Measurements from ENCODE around the gene DISP2.

Gene DISP2

DNA sequence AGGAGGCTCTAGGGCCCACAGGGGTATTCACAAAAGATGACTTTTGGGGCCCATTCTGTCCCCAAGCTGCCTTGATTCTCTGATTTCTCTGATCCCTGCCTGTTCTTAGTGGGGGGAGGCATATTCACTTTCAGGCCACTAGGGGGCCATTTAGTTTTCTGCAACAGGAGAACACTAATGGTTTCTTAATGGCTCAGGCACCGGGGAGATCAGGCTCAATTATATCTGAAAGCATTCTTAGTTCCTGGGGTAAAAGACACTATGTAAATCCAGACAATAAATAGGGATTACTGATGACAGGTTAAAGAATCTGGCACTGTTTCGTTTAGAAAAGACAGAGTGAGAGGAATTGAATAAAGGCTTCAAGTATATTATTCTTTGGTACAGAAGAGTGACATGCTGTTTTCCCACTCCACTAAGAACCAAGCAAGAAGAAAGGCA lies 37.1 kb upstream of the DISP2 start:
- no peak overlapping the region for H3K27ac ChIP-seq (ENCODE audit: low read length)

DNA sequence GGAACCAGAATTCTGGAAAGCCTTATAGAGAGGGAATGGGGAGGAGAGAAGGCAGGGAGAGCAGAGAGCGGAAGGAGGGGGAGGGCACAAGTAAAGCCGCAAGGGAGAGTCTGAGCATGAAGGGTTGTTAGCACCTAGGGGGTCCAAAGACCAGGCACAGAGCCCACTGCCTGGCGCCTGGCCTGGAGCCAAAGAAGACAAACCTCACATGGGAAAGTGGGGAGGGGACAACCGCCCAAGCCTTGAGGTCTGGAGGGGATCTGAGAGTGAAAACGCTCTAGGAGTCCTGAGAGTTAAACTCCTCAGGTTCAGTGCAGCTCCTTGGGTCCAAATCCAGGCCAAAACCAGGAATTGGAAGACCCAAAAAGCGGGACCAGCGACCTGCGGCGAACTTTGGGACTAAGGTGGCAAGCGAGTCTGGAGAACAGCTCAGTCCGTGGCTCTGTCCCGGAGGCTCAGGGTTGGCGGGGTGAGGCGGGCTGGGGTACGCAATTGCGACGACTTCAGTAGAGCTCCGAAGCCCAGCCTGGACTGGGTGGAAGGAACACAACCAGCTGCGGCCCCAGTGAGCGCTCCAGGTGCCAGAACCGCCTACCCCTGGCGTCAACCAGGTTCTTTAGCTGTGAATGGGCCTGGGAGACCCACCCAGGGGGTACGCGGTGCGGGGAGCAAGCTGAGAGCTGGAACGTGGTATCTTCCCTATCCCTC lies 35.3 kb upstream of the DISP2 start:
- Histone ChIP-seq H3K4me1 (ENCODE audit: control insufficient read depth in 1 of 2, insufficient read depth in 2 of 2, low read length in 2 of 2) (peaks cover 5 to 36% of the 10 kb centered on the region in 2 donors), H3K36me3 (ENCODE audit: control insufficient read depth in 1 of 2, insufficient read depth in 2 of 2, low read length in 2 of 2) (peaks cover 0 to 5% of the 10 kb centered on the region in 2 donors), H3K4me3 (ENCODE audit: low read depth in 1 of 2, low read length in 2 of 2) (peak overlapping the region; percentile 33 to 56), H3K27me3 (ENCODE audit: low read depth, low read length) (no peaks in the 10 kb centered on the region), H3K9me3 (ENCODE audit: control insufficient read depth in 1 of 2, low read length in 2 of 2) (no peaks in the 10 kb centered on the region), H3K27ac (ENCODE audit: low read length) (peak overlapping the region; percentile 79)

More for the DNA sequence above, 37.1 kb upstream of the DISP2 start:
- Histone ChIP-seq H3K4me3 (ENCODE audit: low read depth in 1 of 2, low read length in 2 of 2) (no peak overlapping the region), H3K36me3 (ENCODE audit: control insufficient read depth in 1 of 2, insufficient read depth in 2 of 2, low read length in 2 of 2) (no peaks in the 10 kb centered on the region), H3K4me1 (ENCODE audit: control insufficient read depth in 1 of 2, insufficient read depth in 2 of 2, low read length in 2 of 2) (peaks cover 5 to 21% of the 10 kb centered on the region in 2 donors), H3K27me3 (ENCODE audit: low read depth, low read length) (no peaks in the 10 kb centered on the region), H3K9me3 (ENCODE audit: control insufficient read depth in 1 of 2, low read length in 2 of 2) (no peaks in the 10 kb centered on the region)

GRCh38 chr15:40323239-40323952 lies 34.6 kb upstream of the DISP2 start, which contains the start of gene INAFM2:
Gene INAFM2, plus strand, starts transcription at chr15:40323692. Its CDS starts 364 bp downstream, at chr15:40324056.
- Histone ChIP-seq H3K36me3 (ENCODE audit: control insufficient read depth in 1 of 2, insufficient read depth in 2 of 2, low read length in 2 of 2) (peaks cover 0 to 5% of the 10 kb centered on the region in 2 donors), H3K4me1 (ENCODE audit: control insufficient read depth in 1 of 2, insufficient read depth in 2 of 2, low read length in 2 of 2) (peaks cover 5 to 42% of the 10 kb centered on the region in 2 donors), H3K27ac (ENCODE audit: low read length) (peak within 1 kb of the TSS; percentile 79), H3K4me3 (ENCODE audit: low read depth in 1 of 2, low read length in 2 of 2) (peak within 1 kb of the TSS; percentile 58 to 79), H3K9me3 (ENCODE audit: control insufficient read depth in 1 of 2, low read length in 2 of 2) (no peaks in the 10 kb centered on the region), H3K27me3 (ENCODE audit: low read depth, low read length) (no peaks in the 10 kb centered on the region)

- Histone ChIP-seq H3K4me1 (ENCODE audit: control insufficient read depth in 1 of 2, insufficient read depth in 2 of 2, low read length in 2 of 2) (peaks cover 5 to 51% of the 10 kb centered on the region in 2 donors), H3K27me3 (ENCODE audit: low read depth, low read length) (no peaks in the 10 kb centered on the region), H3K36me3 (ENCODE audit: control insufficient read depth in 1 of 2, insufficient read depth in 2 of 2, low read length in 2 of 2) (peaks cover 0 to 5% of the 10 kb centered on the region in 2 donors), H3K9me3 (ENCODE audit: control insufficient read depth in 1 of 2, low read length in 2 of 2) (no peaks in the 10 kb centered on the region), H3K27ac (ENCODE audit: low read length) (peak overlapping the region; percentile 24), H3K4me3 (ENCODE audit: low read depth in 1 of 2, low read length in 2 of 2) (peak overlapping the region; percentile 58 to 79)
Measured at GRCh38 chr15:40323953-40324937, 33.8 kb upstream of the DISP2 start.

DNA sequence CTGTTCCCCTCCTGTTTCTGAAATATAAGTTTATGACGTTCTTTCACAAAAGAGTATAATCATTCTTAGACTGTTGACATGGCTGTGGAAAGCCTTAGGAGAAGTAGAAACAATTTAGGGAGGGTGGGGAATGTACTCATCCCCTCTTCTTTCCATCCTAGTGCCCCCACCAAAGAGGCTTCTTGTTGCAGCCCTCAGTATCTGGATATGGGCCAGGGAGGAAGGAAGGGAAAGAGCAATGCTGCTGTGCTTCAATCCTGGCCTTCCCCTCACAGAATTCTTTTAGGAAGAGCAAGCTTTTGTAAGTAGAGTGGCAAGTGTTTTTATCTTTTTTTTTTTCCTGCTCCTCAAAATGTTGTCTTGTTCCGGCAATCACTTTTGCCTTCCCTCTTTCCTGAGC lies 32.8 kb upstream of the DISP2 start:
- no peaks in the 10 kb centered on the region for H3K9me3 ChIP-seq (ENCODE audit: control insufficient read depth in 1 of 2, low read length in 2 of 2)
- peak overlapping the region; percentile 58 to 79 for H3K4me3 ChIP-seq (ENCODE audit: low read depth in 1 of 2, low read length in 2 of 2)
- H3K27me3 ChIP-seq (ENCODE audit: low read depth, low read length): no peaks in the 10 kb centered on the region
- peak overlapping the region; percentile 24 for H3K27ac ChIP-seq (ENCODE audit: low read length)
- H3K36me3 ChIP-seq (ENCODE audit: control insufficient read depth in 1 of 2, insufficient read depth in 2 of 2, low read length in 2 of 2): peaks cover 0 to 5% of the 10 kb centered on the region in 2 donors
- peaks cover 10 to 59% of the 10 kb centered on the region in 2 donors for H3K4me1 ChIP-seq (ENCODE audit: control insufficient read depth in 1 of 2, insufficient read depth in 2 of 2, low read length in 2 of 2)

DNA sequence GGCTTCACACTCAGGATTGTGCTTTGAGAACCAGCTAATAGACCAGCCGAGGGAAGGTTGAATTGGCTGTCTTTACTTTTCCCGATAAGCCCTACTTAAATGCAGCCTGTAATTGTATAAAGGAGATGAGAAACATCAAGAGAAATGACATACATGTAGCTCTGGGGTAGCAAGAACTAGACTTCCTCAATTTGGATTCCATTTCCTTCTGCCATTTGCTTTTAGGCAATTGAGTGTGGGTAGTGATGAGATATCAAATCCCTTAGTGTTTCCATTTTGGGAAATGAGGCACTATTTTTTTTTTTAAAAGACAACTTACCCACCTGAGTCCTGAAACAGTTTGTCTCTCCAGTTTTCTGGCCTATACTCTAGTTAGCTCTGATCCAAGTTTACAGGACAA lies 32.3 kb upstream of the DISP2 start:
- H3K4me1 ChIP-seq (ENCODE audit: control insufficient read depth in 1 of 2, insufficient read depth in 2 of 2, low read length in 2 of 2): peaks cover 15 to 60% of the 10 kb centered on the region in 2 donors
- H3K27ac ChIP-seq (ENCODE audit: low read length): peak overlapping the region; percentile 24
- H3K9me3 ChIP-seq (ENCODE audit: control insufficient read depth in 1 of 2, low read length in 2 of 2): no peaks in the 10 kb centered on the region
- peaks cover 0 to 5% of the 10 kb centered on the region in 2 donors for H3K36me3 ChIP-seq (ENCODE audit: control insufficient read depth in 1 of 2, insufficient read depth in 2 of 2, low read length in 2 of 2)
- H3K4me3 ChIP-seq (ENCODE audit: low read depth in 1 of 2, low read length in 2 of 2): peak overlapping the region; percentile 58 to 79
- no peaks in the 10 kb centered on the region for H3K27me3 ChIP-seq (ENCODE audit: low read depth, low read length)

GRCh38 chr15:40327457-40327856 lies 30.6 kb upstream of the DISP2 start:
- H3K36me3 ChIP-seq (ENCODE audit: control insufficient read depth in 1 of 2, insufficient read depth in 2 of 2, low read length in 2 of 2): peaks cover 0 to 5% of the 10 kb centered on the region in 2 donors
- peak overlapping the region; percentile 38 to 79 for H3K4me3 ChIP-seq (ENCODE audit: low read depth in 1 of 2, low read length in 2 of 2)
- no peaks in the 10 kb centered on the region for H3K9me3 ChIP-seq (ENCODE audit: control insufficient read depth in 1 of 2, low read length in 2 of 2)
- H3K4me1 ChIP-seq (ENCODE audit: control insufficient read depth in 1 of 2, insufficient read depth in 2 of 2, low read length in 2 of 2): peaks cover 18 to 66% of the 10 kb centered on the region in 2 donors
- H3K27ac ChIP-seq (ENCODE audit: low read length): peak overlapping the region; percentile 88
- H3K27me3 ChIP-seq (ENCODE audit: low read depth, low read length): no peaks in the 10 kb centered on the region

- peaks cover 16 to 72% of the 10 kb centered on the region in 2 donors for H3K4me1 ChIP-seq (ENCODE audit: control insufficient read depth in 1 of 2, insufficient read depth in 2 of 2, low read length in 2 of 2)
- no peaks in the 10 kb centered on the region for H3K9me3 ChIP-seq (ENCODE audit: control insufficient read depth in 1 of 2, low read length in 2 of 2)
- peaks cover 0 to 5% of the 10 kb centered on the region in 2 donors for H3K36me3 ChIP-seq (ENCODE audit: control insufficient read depth in 1 of 2, insufficient read depth in 2 of 2, low read length in 2 of 2)
- peak overlapping the region; percentile 88 for H3K27ac ChIP-seq (ENCODE audit: low read length)
- peak overlapping the region in 1 of 2 donors; percentile 2 for H3K4me3 ChIP-seq (ENCODE audit: low read depth in 1 of 2, low read length in 2 of 2)
- no peaks in the 10 kb centered on the region for H3K27me3 ChIP-seq (ENCODE audit: low read depth, low read length)
Measured at GRCh38 chr15:40328176-40328575, 29.8 kb upstream of the DISP2 start.

DNA sequence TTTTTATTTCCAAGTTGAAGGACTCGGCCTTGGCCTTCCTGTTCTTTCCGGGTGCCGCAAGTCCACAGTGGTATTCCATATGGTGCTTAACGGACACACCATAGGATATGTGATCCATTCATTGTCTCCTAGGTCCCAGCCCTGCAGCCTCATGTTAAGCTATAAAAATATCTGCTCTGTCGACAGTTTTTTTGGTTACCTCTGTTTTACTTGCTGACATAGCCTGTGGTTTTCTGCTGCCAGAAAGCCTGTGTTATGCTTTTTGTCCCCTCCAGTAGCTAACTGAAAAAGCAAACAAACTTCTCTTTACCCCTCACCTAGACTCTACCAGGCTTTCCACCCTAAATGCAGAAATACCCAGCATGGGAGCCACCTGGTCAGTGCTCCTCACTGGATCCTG lies 29.3 kb upstream of the DISP2 start:
- peak overlapping the region; percentile 88 for H3K27ac ChIP-seq (ENCODE audit: low read length)
- H3K4me3 ChIP-seq (ENCODE audit: low read depth in 1 of 2, low read length in 2 of 2): peak overlapping the region in 1 of 2 donors; percentile 2
- H3K27me3 ChIP-seq (ENCODE audit: low read depth, low read length): no peaks in the 10 kb centered on the region
- peaks cover 16 to 76% of the 10 kb centered on the region in 2 donors for H3K4me1 ChIP-seq (ENCODE audit: control insufficient read depth in 1 of 2, insufficient read depth in 2 of 2, low read length in 2 of 2)
- H3K36me3 ChIP-seq (ENCODE audit: control insufficient read depth in 1 of 2, insufficient read depth in 2 of 2, low read length in 2 of 2): peaks cover 0 to 5% of the 10 kb centered on the region in 2 donors
- no peaks in the 10 kb centered on the region for H3K9me3 ChIP-seq (ENCODE audit: control insufficient read depth in 1 of 2, low read length in 2 of 2)

GRCh38 chr15:40329804-40330203 lies 28.2 kb upstream of the DISP2 start:
- Histone ChIP-seq H3K4me3 (ENCODE audit: low read depth in 1 of 2, low read length in 2 of 2) (no peak overlapping the region), H3K36me3 (ENCODE audit: control insufficient read depth in 1 of 2, insufficient read depth in 2 of 2, low read length in 2 of 2) (peaks cover 0 to 5% of the 10 kb centered on the region in 2 donors), H3K27me3 (ENCODE audit: low read depth, low read length) (no peaks in the 10 kb centered on the region), H3K9me3 (ENCODE audit: control insufficient read depth in 1 of 2, low read length in 2 of 2) (no peaks in the 10 kb centered on the region), H3K4me1 (ENCODE audit: control insufficient read depth in 1 of 2, insufficient read depth in 2 of 2, low read length in 2 of 2) (peaks cover 21 to 81% of the 10 kb centered on the region in 2 donors), H3K27ac (ENCODE audit: low read length) (peak overlapping the region; percentile 88)

All from muscle layer of duodenum (tissue), 2 donors.